NCI-H510A treated with DMSO at 0.1 percent for 48 hours (cell line): Measurements from ENCODE around the gene FBP1.
"Not testable (repeated sequence)": the region's sequence is repeated elsewhere in the genome, so short reads cannot be mapped to it uniquely, and the experiment has no call there.

ENCODE experiments used
- DNase-seq: peaks from one replicate; lab custom pipeline; 2025; lab: John Stamatoyannopoulos, UW

FBP1 gene

GRCh38 chr9:94577036-94577435 is 62.3 kb downstream of the FBP1 start:
- no peak for DNase-seq

- DNase-seq = no peak
These were observed 63.2 kb downstream of the FBP1 start for GRCh38 chr9:94576131-94576530.

GRCh38 chr9:94568972-94569712 is 70.2 kb downstream of the FBP1 start:
- DNase-seq = no peak

- no peak for DNase-seq
These were observed 70.9 kb downstream of the FBP1 start for GRCh38 chr9:94568250-94568889.

GRCh38 chr9:94567271-94567670 is 72.0 kb downstream of the FBP1 start:
- DNase-seq = no peak

- DNase-seq = no peak
These were observed 72.8 kb downstream of the FBP1 start for GRCh38 chr9:94566550-94566949.

GRCh38 chr9:94564279-94564678 is 75.0 kb downstream of the FBP1 start:
- DNase-seq = not testable (repeated sequence)

GRCh38 chr9:94563548-94563947 is 75.8 kb downstream of the FBP1 start:
- DNase-seq = no peak

GRCh38 chr9:94560237-94560636 is 79.1 kb downstream of the FBP1 start:
- no peak for DNase-seq

- no peak for DNase-seq
These were observed 81.9 kb downstream of the FBP1 start for GRCh38 chr9:94557376-94557775.

GRCh38 chr9:94554439-94555331 is 84.6 kb downstream of the FBP1 start, which contains the start of gene PCAT7:
Gene PCAT7, plus strand, starts transcription at chr9:94555083.
- peak; percentile 90 for DNase-seq

GRCh38 chr9:94554078-94554438 is 85.3 kb downstream of the FBP1 start:
- no peak for DNase-seq
